ENCODE results near the gene D2HGDH. TPM values are rescaled to one million over a fixed set of nuclear protein-coding genes. Genes with fewer than 3 reads are reported as not detected.

Gene D2HGDH
- total RNA-seq, 1 experiment from 2014 or later: 10.0 TPM

DNA sequence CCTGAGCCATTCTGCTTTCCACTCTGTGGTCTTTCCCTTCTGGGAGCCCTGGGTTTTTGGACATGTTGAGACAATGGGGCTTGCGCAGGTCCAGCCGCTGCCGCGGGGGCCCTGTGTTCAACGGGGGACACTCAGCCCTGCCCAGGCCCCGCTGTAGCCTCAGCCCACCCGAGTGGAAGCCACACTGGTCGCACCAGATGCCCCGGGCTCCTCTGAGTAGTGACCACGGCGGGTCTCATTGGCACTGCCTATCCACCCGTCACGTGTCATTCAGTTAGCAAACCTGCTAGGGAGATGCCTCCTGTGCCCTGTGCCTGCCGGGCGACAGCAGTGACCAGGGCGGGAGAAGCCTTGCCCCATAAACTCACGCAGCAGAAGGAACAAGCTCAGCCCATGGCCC, 19.1 kb downstream of the D2HGDH start:
- no peak for DNase-seq
- Histone ChIP-seq H4K5ac (ENCODE audit: insufficient read length, low read depth, low read length) (no peak overlapping the region), H3K27me3 (ENCODE audit: insufficient read depth, low read length) (no peaks in the 10 kb centered on the region), H4K20me1 (ENCODE audit: control insufficient read depth, insufficient read depth, insufficient read length) (no peaks in the 10 kb centered on the region), H3K4me2 (ENCODE audit: insufficient read depth, insufficient read length, low read length) (no peak overlapping the region), H3K79me2 (ENCODE audit: insufficient read depth, low read length) (no peaks in the 10 kb centered on the region), H3K14ac (ENCODE audit: insufficient read depth, low read length) (0 out of 2 replicates have a peak overlapping the region, but pooled peaks have one; percentile 40), H3K18ac (ENCODE audit: insufficient read length, low read depth, low read length) (no peak overlapping the region), H3K9ac (ENCODE audit: extremely low read depth, insufficient read length, low read length) (no peak overlapping the region), H3K23ac (ENCODE audit: insufficient read length, low read depth, low read length) (no peak overlapping the region), H4K8ac (replicated peaks; ENCODE audit: insufficient read length, low read depth, low read length) (no peak overlapping the region), H2BK15ac (ENCODE audit: low read depth, low read length) (no peak overlapping the region), H3K4ac (ENCODE audit: low read depth, low read length) (no peak overlapping the region), H3K79me1 (ENCODE audit: insufficient read depth, low read depth, low read length, poor library complexity, severe bottlenecking) (no peaks in the 10 kb centered on the region), H3K23me2 (ENCODE audit: insufficient read length, low read depth, low read length, poor library complexity, severe bottlenecking) (no peaks in the 10 kb centered on the region), H3T11ph (ENCODE audit: low read length) (no peak overlapping the region), H3K4me1 (ENCODE audit: insufficient read depth, low read length) (no peaks in the 10 kb centered on the region), H3K9me3 (ENCODE audit: control insufficient read depth, low read depth, low read length) (no peaks in the 10 kb centered on the region), H2AK5ac (ENCODE audit: insufficient read length, low read length) (no peak overlapping the region), H2BK20ac (ENCODE audit: low read depth, low read length, poor library complexity, severe bottlenecking) (no peak overlapping the region), H2BK5ac (ENCODE audit: insufficient read length, low read length) (no peak overlapping the region), H2BK12ac (ENCODE audit: insufficient read length, low read depth, low read length) (no peak overlapping the region), H3K27ac (ENCODE audit: insufficient read length, low read depth, low read length) (no peak overlapping the region), H2BK120ac (ENCODE audit: low read depth, low read length, poor library complexity, severe bottlenecking) (no peak overlapping the region), H2AFZ (ENCODE audit: low read length) (no peak overlapping the region), H4K91ac (ENCODE audit: insufficient read length, low read depth, low read length) (no peak overlapping the region), H3K56ac (ENCODE audit: insufficient read length, low read depth, low read length) (no peak overlapping the region)
- peaks cover 8 to 36% (median 26%) of the 10 kb centered on the region in 3 experiments; a peak in 6 of 7 replicates for H3K36me3 Mint-ChIP-seq (ENCODE audit: insufficient read depth in 1 of 3, low read depth in 3 of 3)
- H3K27ac Mint-ChIP-seq: peak overlapping the region; percentile 65 to 91 (median 75); a peak in 3 of 7 replicates
- TF ChIP-seq, protein P1, sequence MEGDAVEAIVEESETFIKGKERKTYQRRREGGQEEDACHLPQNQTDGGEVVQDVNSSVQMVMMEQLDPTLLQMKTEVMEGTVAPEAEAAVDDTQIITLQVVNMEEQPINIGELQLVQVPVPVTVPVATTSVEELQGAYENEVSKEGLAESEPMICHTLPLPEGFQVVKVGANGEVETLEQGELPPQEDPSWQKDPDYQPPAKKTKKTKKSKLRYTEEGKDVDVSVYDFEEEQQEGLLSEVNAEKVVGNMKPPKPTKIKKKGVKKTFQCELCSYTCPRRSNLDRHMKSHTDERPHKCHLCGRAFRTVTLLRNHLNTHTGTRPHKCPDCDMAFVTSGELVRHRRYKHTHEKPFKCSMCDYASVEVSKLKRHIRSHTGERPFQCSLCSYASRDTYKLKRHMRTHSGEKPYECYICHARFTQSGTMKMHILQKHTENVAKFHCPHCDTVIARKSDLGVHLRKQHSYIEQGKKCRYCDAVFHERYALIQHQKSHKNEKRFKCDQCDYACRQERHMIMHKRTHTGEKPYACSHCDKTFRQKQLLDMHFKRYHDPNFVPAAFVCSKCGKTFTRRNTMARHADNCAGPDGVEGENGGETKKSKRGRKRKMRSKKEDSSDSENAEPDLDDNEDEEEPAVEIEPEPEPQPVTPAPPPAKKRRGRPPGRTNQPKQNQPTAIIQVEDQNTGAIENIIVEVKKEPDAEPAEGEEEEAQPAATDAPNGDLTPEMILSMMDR (conservative IDR thresholded peaks at IDR 0.05): no peak
- no peaks in the 10 kb centered on the region for H3K4me1 Mint-ChIP-seq
- no peaks in the 10 kb centered on the region for H3K27me3 Mint-ChIP-seq (ENCODE audit: low read depth)
- no peaks in the 10 kb centered on the region for H3K9me3 Mint-ChIP-seq
- H3K4me3 Mint-ChIP-seq: no peak overlapping the region
- no CpG with 5 or more reads among the region's 17 CpGs for WGBS (ENCODE audit: extremely low coverage, insufficient read length, low lambda C conversion rate)
